Activated gamma-delta T cell treated with anti-CD3 and anti-CD28 coated beads, Interleukin-2, amount 50 U/mL, for 16 hours (primary cell): ENCODE results near the gene ADAMTSL1.

ENCODE experiments used
- DNase-seq: peaks from one replicate; pipeline ENCODE4 v3.0.0-alpha.2; 2020; ENCODE audit warnings: low read depth

Gene ADAMTSL1

GRCh38 chr9:18775930-18776329 lies 302.0 kb downstream of the ADAMTSL1 start:
- DNase-seq: no peak

- DNase-seq: no peak
These were observed 303.2 kb downstream of the ADAMTSL1 start for GRCh38 chr9:18776836-18777820.

- DNase-seq: no peak
These were observed 304.2 kb downstream of the ADAMTSL1 start for GRCh38 chr9:18778147-18778546.

GRCh38 chr9:18778846-18779245 lies 304.9 kb downstream of the ADAMTSL1 start:
- no peak for DNase-seq

GRCh38 chr9:18783909-18784308 lies 310.0 kb downstream of the ADAMTSL1 start:
- DNase-seq: no peak

GRCh38 chr9:18785604-18786003 lies 311.7 kb downstream of the ADAMTSL1 start:
- no peak for DNase-seq

GRCh38 chr9:18786196-18786595 lies 312.2 kb downstream of the ADAMTSL1 start:
- DNase-seq: no peak

GRCh38 chr9:18786911-18787650 lies 313.1 kb downstream of the ADAMTSL1 start:
- no peak for DNase-seq

GRCh38 chr9:18788256-18788655 lies 314.3 kb downstream of the ADAMTSL1 start:
- DNase-seq: no peak

GRCh38 chr9:18791074-18791473 lies 317.1 kb downstream of the ADAMTSL1 start:
- no peak for DNase-seq

GRCh38 chr9:18793122-18793521 lies 319.2 kb downstream of the ADAMTSL1 start:
- no peak for DNase-seq

- DNase-seq: no peak
These were observed 322.2 kb downstream of the ADAMTSL1 start for GRCh38 chr9:18795947-18796671.

GRCh38 chr9:18796696-18797270 lies 322.8 kb downstream of the ADAMTSL1 start:
- DNase-seq: no peak

GRCh38 chr9:18798106-18798505 lies 324.2 kb downstream of the ADAMTSL1 start:
- no peak for DNase-seq

- no peak for DNase-seq
These were observed 324.7 kb downstream of the ADAMTSL1 start for GRCh38 chr9:18798508-18799290.

- no peak for DNase-seq
These were observed 325.5 kb downstream of the ADAMTSL1 start for GRCh38 chr9:18799428-18799827.

- no peak for DNase-seq
These were observed 326.6 kb downstream of the ADAMTSL1 start for GRCh38 chr9:18800579-18800978.

GRCh38 chr9:18805386-18805785 lies 331.4 kb downstream of the ADAMTSL1 start:
- no peak for DNase-seq

- no peak for DNase-seq
These were observed 332.5 kb downstream of the ADAMTSL1 start for GRCh38 chr9:18806232-18807080.

GRCh38 chr9:18810581-18810980 lies 336.6 kb downstream of the ADAMTSL1 start:
- no peak for DNase-seq
